NCI-H187 treated with DMSO at 0.1 percent for 48 hours (cell line): Measurements from ENCODE around the gene HOXB13.

Source experiments
- DNase-seq: peaks from one replicate; lab custom pipeline; 2025; lab: John Stamatoyannopoulos, UW

Gene HOXB13

DNA sequence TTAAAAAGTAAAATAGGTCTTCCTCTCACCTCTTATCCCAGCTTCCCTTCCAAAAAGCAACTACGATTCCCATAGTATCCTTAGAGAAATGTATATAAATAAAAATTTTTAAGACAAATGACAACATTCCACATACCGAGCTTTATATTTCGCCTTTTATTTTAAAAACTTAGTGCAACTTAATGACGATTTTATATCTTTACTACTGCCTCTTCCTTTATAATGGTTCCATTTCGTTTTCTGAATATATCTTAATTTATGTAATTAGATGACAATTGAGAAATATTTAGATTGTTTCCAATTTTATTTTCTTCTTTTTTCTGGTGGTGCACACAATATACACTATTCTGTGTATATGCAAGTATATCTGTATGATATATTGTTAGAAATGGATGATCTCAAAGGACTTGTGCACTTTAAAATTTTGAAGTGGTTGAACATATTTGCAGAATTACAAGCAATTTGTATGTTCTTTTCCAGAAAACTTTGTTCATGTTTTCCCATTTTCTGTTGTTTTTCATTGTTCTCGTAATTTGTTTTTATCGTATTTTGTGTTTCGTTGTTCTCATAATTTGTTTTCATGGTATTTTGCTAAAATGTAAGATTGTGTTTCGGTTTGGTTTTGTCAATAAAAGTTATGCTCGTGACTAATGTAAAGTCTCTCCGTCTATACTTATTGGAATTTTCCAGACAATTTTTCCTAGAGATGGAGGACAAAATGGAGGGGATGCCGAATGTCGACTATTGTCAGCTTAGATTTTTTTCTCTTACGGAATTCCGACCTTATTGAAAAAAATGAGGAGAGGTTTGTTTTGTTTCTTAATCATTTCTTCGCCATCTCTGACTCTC, 20.4 kb upstream of the HOXB13 start:
- DNase-seq, result no peak

DNA sequence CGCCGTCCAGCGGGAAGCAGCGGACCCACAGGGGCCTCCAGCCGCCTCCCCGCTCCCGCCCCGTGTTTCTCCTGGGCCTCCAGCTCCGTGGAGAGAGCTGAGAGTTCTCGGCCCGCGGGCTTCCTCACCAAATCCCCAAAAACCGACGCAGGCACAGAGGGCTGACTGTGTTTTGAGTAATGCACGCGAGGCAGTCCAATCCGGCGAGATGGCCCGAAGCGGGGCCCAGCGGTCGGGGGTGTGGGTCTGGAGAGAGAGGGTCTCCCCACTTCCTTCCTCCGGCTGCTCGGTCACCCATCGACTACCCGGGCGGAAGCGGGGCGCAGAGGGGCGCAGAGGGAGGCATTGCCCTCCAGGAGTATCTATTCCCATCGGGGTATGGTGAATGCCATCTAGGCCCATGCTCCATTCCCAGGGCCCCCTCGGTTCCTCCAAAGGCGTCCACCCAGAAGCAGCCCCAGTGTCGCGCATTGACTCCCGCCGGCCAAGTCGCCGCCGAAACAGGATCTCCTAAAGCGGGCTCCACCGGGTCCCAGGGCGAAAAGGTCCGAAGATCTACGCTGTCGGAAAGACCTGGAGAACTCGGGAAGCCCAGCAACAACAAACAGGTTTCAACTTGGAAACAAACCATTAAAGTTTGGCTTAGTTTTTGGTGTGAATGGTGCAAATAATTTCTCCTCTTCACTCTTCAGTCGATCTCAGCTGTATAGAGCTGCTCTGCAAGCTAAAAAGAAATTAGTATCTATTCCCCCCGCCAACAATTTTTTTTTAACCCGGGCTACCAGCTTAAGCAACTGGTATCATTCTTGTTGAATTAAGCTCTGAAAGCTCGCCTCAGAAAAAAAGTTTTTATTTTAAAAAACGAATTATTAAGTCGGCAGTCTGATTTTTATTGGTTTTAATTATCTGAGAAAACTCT, 19.2 kb upstream of the HOXB13 start:
- no peak for DNase-seq

DNA sequence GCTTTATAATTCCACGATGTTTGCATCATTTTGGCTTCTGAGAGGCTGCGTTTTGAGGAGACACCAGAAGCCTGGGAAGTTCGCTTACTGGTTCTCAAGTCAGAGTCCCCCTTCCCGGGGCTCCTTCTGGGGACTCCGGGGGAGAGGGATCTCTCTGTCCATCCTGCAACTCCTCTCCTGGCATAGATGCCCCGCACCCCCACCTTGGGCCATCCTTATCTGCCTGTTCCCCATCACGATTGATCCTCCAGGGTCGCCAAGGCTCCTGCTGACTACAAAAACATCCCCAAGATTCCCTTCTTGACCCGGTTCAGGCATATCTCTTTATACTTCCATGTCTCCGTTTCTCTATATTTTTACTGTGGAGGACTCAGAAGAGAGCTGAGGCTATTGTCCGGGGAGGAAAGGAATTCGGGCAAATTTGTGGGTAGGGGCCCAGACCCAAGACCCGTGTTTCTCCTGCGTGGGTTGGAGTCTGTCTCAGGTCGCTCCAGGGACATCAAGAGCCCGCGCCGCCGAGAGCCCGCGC, 18.4 kb upstream of the HOXB13 start:
- DNase-seq, result no peak

DNA sequence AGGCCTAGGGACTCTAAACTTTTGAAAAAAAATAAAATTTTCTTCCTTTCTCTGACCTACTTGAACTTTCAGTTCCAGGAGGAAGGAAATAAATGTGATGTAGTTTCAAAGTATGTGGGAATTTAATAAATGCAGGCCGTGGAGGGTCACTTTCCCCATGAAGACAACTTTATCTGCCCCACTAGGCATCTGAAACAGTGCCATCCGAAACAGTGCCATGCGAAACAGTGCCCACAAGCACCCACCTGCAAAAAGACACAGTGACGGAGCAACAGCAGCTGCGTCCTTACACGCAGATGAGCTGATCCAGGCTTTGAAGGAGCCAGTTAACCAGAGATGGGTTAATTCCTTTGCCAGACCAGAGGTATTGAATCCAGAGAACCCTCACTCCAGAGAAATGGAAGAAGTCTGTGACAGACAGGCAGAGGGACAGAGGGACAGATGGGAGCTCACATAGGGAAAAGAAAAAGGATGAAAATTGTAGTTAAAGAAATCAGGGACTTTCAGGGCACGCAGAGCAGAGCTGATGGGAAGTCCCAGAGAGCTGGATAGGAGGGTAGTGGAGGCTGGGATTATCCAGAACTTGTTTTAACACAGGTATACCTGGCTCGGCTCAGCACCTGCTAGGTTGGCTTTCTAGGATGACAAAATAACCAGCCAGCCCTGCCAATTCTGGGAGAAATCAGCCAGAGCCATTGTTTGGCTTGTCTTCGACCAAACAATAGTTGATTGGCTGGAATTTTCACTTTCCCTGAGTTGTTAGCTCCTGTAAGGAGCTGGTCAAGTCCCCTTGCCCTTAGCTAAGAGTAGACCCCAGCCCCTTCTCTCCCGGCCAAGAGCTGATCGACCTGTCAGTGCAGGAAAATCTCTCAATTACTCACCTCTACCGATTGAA, 17.1 kb upstream of the HOXB13 start:
- no peak for DNase-seq

DNA sequence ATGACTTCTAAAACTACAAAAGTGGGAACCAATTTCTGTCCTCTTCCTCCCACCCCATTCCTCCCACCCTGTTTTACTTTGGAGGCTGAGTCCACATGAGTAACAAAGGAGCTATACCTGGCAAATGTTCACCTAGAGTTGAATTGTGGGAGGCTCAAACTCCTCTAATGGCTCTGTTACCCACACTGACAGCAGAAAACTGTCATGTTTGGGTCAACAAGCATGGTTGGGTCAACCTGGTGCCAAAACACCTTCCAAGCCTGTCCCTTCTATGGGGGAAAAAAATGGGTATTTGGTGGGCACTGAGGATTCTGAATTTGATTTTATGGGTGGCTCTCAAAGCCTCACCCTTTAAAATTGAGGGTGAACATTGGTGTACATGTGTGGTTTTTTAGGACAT, 12.0 kb upstream of the HOXB13 start:
- no peak for DNase-seq

DNA sequence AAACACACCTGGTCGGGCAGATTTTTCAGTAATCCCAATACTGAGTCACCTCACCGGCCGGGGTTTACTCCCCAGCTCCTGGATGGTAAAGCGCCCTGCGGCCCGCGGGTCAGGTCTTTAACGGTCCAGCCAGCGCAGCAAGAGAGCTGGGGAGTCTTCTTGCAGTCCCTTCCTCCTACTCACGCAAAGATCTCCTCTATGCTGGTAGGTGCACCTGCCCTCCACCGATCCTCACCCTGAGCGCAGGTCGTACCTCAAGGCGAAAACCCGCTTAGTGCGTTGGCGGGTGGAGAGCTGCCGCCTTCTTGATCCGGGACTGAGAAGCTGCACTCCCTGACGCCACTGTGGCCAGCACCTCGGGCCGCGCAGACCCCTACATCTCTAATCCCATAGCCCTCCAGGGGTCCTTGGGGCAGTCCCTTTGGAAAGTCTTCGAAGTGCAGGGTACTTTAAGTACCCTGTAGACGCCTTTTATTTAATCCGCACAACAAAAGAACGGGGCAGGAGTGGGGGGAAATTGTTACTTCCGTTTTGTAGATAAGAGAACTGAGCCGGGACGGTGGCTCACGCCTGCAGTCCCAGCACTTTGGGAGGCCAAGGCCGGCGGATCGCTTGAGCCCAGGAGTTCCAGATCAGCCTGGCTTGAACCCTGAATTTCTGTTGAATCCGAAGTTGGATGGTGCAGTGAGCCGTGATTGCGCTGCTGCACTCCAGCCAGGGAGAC, 10.4 kb upstream of the HOXB13 start:
- no peak for DNase-seq

DNA sequence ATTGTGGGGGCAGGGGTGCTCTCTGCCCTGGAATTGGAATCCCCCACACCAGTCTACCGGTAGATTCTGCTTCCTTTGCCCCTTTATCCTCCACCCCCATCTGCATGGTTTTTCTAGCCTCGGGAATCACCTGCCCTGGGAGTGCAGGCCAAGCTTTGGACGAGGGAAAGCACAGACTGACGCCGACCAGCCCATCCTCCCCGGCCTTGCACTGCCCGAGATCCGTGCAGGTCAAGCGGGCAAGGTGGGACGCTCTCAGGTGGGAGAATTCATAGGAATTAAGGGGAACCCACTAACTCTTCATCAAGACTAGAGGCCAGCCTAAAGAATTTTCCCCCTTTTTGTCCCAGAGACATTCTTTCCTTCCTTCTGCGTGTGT, 9.9 kb upstream of the HOXB13 start:
- no peak for DNase-seq

DNA sequence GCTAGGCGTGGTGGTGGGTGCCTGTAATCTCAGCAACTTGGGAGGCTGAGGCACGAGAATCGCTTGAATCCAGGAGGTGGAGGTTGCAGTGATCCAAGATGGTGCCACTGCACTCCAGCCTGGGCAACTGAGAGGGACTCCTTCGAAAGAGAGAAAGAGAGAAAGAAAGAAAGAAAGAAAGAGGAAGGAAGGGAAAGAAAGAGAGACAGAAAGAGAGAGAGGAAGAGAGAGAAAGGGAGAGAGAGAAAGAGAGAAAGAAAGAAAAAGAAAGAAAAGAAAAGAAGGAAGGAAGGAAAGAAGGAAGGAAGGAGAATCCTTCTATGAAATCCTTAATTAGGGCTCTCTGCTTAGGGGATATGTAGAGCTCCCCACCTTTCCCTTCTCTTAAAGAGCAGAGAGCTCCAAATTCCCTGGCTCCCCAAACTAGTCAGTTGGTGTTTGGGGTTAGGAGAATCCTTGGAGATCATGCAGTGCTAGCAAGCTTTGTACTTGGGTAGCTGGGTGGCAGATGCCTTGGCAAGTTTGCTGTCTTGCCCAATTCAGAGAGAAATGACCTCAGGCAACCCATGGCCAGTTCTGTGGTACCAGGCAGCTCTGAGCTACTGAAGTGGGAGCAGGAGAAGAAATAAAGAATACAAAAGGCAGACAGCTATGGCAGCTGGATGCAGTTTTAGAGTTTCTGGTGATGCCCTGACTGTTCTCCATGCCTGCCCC, 8.9 kb upstream of the HOXB13 start:
- DNase-seq, result no peak

DNA sequence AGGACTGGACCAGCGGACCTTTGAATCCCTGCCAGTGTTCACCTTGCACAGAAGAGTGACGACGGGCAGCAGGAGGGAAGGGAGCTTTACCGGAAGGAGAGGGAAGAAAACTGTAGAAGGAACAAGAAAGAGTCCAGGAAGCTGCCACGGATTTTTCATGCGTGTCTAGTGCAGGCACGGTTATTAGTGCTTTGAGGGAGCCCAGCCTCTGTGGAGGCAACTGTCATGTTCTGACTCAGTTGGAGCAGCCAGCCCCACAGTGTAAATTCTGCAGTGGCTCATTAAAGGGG, 6.5 kb upstream of the HOXB13 start:
- no peak for DNase-seq

DNA sequence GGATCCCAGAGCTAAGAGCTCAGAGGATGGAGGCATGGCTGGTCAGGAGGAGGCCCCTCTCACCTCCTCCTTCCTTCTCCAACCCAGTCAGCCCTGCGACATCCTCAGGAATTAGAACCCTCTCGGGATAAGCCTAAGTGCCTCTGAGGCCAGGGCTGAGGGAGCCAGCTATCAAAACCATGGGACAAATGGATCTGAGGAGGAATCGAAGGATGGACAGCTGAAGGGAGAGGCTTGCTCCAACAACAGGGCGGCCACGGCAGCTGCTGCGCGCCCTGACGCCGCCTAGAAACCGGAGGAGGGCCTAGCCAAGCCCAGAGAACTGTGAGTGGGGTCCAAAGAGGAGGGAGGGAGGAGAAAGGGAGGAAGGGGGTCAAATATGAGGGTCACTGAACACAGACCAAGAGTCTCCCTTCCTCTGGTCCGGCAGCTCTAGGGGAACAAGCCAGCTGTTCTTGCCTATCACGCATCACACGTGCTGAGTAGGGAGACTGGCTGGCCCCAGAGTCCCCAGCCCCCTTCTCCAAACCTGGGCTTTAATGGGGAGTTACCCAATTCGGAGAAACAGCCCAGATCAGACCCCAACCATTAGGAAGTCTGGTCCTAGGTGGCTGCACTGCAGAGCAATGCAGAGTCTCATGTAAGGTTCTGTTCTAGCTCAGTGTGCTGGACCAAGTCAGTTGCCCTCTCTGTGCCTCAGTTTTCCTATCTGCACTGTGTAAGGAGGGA, 5.9 kb upstream of the HOXB13 start:
- DNase-seq, result no peak

DNA sequence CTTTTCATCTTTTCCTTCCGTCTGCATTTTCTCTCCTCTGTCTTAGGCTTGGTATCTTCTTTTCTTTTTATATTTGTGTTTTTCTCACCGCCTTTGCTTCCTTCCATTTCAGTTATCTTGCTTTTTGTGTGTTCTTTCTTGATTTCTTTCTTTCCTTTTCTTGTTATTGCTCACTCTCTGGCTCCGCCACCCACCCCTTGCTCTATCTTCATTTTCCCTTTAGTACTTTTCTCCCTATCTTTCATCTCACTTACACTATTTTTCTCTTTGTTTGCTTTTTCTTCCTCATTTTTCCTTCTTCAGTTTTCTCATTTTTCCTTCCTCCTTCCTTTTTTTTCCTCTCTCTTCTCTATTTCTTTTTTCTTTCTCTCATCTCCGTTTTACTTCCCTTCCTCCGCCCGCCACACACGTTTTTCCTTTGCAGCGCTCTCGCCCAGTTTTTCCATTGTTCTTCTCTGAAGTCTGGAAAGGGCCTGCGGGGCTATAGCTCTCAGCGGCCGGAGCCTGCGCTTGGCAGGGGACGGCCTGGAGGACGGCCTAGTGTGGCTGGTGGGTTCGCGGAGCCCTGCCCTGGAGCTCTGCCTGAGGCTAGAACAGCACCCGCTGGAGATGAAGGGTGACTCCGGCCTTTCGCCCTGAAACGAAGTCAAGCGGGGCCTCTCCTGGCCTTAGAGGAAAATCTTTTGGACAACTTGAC, 5.2 kb upstream of the HOXB13 start:
- no peak for DNase-seq

DNA sequence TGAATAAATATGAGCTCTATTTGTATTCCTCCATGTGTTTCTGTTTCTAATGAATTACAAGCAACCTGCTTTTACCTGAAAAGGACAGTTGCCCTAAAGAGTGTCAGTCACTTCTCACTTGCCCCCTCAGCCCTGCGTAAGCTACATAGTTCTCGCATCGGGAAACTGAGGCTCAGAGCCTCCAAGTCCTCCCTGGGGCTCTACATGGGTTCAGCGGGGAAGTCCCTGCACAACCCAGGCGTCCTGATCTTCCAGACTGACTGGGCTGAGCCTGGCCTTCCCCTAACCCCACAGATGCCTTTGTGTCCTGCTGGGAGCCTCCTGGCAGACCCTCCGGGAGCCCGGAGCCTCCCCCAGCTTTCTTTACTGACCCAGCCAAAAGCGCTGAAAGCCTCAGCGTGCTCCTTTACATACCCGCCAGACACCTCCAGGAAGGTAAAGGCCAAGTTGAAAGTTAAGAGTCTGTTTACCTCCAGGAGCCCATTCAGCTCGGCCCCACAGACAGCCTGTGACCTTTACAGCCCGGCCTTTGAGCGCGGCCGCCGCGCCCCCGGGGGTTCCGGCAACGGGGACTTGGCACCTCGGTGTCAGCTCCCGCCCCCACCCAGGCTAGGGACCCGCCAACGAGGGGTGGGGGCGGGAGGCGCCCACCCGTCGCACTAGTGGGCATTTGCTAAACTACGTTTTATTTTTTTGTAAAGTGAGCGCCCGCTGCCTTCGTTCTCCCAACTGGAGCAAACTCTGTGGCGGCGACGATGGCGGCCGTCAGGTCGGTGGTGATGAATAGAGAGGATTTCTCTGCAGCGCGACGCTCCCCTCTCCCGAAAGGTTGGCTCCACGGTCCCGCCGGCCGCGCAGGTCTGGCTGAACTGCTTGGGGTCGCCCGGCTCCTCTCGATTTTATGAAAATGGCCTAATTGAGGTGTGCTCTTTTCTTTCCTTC, 4.4 kb upstream of the HOXB13 start:
- DNase-seq, result no peak

DNA sequence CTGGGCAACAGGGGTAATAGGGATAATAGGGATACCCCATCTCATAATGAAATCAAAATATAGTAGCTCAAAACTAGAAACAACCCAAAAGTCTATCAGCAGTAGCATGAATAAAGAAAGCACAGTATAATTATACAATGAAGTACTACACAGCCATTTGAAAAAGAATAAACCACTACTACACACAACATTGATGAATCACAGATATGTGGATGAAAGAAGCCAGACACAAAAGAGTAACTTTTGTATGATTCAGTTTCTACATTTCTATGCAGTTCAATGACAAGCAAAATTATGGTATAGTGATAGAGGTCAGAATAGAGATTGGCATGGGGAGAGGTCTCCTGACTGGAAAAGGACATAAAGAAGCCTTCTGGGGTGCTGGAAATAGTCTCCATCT, 2.8 kb upstream of the HOXB13 start:
- no peak for DNase-seq

DNA sequence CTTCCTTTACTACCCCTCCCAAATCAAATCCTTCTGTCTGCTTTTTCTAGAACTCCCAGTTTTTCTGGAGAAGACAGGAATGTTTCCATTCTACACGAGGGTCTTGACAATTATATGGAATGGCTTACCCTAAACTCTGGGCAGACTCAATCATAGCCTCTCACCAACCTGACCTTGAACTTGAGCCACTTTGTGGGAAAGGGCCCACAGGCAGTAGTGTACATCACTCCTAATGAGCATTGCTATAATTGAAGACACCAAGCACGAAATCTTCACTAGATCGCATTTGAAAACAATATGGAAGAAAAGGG, 1.6 kb upstream of the HOXB13 start:
- no peak for DNase-seq

DNA sequence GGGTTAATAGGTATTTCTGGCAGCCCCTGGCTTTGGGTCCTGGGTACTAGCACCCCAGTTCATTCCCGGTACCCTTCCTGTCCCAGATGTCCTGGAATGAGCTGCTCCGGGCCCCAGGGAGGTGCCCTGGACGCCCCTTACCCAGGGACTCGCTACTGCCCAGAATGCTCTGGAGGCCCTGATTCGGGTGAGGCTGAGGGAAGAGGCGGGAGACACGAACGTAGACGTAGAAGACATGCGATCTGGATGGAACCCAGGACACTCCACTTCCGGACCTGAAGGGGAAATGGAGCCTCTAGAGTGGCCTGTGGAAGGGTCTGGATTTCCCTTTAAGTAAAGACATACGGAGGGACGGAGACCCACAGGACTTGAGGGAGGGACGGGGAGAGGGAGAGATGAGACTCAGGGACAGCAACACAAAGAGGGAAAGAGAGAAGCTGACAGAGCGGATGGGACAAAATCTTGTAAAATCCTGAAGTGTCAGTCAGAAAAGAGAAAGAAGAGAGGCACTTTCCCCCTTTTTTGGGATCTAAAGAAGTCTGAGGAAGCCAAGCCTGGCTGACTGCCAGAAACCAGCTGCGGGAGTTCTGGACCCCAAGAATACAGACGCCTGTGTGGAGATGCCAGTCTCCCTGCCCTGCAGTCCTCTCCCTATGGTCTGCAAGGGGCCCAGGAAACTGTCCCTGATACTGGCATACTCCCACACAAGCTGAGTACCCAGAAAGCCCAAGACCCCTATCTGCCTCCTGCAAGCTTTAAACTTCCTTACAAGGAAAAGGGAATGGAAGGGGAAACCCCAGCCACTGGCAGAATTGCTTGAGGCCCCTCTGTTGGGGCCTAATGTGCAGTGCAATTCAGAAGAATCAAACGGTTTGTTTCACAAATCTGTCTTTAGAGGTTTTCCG, 1.0 kb upstream of the HOXB13 start:
- no peak for DNase-seq

DNA sequence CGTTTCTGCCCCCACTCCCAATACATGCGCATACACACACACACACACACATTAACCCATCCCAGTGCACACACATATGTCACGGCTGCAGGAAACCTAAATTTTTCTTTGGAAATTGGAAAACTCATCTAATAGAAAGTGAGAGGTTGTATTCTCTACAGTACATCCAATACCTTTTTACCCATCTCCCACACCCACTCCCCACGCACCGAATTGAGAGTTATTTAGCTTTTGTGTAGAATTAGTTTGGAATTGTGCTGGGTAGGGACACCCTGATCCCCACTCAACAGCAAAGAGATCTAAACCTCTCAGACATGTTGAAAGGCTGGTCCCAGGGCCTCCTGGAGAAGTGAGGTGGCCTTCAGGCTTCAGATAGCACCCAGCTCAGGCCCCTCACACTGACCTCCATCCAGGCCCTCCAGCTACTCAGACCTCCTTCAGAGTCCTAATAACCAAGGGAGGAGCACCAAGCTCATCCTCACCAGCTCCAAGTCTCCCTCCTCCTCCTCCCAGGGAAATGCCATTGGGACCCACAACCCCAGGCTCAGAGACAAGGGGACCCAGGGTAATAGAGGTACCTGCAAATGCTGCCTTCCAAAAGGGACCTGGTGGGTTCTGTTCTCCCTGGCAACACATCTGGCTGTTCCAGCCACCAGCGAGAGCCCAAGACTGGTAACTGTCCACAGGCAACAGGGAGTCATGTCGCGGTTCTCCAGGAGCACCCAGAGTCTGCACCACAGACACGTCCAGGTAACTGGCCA, 955 bp downstream of the HOXB13 start:
- DNase-seq, result no peak

DNA sequence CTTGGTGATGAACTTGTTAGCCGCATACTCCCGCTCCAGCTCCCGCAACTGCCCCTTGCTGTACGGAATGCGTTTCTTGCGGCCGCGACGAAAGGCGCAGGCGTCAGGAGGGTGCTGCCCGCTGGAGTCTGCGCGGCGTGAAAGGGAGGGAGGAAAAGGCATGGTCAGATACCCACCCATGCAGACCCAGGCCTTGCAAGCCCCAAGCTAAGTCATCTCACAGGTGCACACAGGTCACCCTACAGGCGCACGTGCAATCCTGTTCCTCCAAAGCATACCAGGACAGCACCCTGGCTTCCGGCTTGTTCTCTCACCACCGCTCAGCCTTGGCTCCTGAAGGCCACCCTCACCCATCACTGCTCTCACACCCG, 1.6 kb downstream of the HOXB13 start:
- no peak for DNase-seq
